Gastroesophageal sphincter (tissue), 4 donors: ENCODE results near the gene A2M. TPM values are rescaled to one million over a fixed set of nuclear protein-coding genes. Genes with fewer than 3 reads are reported as not detected.

Experiments used
- ATAC-seq: fragments of 150-250 bp; one replicate; pipeline ENCODE4 v1.9.1; 2016; ENCODE audit warnings: mild to moderate bottlenecking, moderate library complexity
- H3K27ac ChIP-seq, 4 donors: fragments of 200-600 bp; sonication (generic) in 3 of 4; 1 replicate in 3 of 4; 2 replicates in 1 of 4; pipeline ENCODE4 v1.5.1; 2016 to 2019
- H3K27me3 ChIP-seq: fragments of 200-600 bp; sonication (generic); one replicate; pipeline ENCODE4 v1.5.1; 2019
- H3K36me3 ChIP-seq, 2 donors: fragments of 200-600 bp; sonication (generic); one replicate each; pipeline ENCODE4 v1.5.1; 2019; ENCODE audit warnings: control low read depth in 1 of 2
- H3K4me1 ChIP-seq, 3 donors: fragments of 200-600 bp; sonication (generic); 1 replicate in 2 of 3; 2 replicates in 1 of 3; pipeline ENCODE4 v1.5.1; 2016 to 2019; ENCODE audit warnings: control low read depth in 2 of 3
- H3K4me3 ChIP-seq, 2 donors: fragments of 200-600 bp; sonication (generic); one replicate each; pipeline ENCODE4 v1.5.1; 2019; ENCODE audit warnings: mild to moderate bottlenecking in 1 of 2, moderate library complexity in 1 of 2
- H3K9me3 ChIP-seq, 3 donors: fragments of 200-600 bp; sonication (generic); one replicate each; pipeline ENCODE4 v1.5.1; 2017 to 2019; ENCODE audit warnings: control low read depth in 2 of 3
- EP300 ChIP-seq: sonication (generic); formaldehyde crosslinking; IDR thresholded peaks from one replicate; pipeline ENCODE4 v1.6.1; 2017; ENCODE audit warnings: antibody characterized with exemption, mild to moderate bottlenecking
- POLR2A ChIP-seq, 2 donors: fragments of 450-650 bp; IDR thresholded peaks; one replicate each; pipeline ENCODE4 v1.6.1; 2017; ENCODE audit warnings: antibody characterized with exemption in 2 of 2, mild to moderate bottlenecking in 2 of 2, moderate library complexity in 1 of 2
- POLR2AphosphoS5 ChIP-seq: sonication (generic); formaldehyde crosslinking; IDR thresholded peaks from one replicate; pipeline ENCODE4 v1.6.1; 2017; ENCODE audit warnings: antibody characterized with exemption
- WGBS, 2 donors: methylation state at CpG; one replicate each; pipeline ENCODE4 v1.1.5; 2018; ENCODE audit warnings: low coverage in 1 of 2; 5-methylcytosine and 5-hydroxymethylcytosine counted together
- total RNA-seq, 4 donors: library from RNA; depleted of rRNA; stranded (reverse); fragments of >200 nt; gene quantifications; one replicate each; pipeline ENCODE4 v1.1.0, GENCODE V29; 2016
- TF ChIP-seq, protein P1 (sequence below), 4 experiments: fragments of 200-600 bp in 2 of 4; fragments of 450-650 bp in 2 of 4; sonication (generic) in 1 of 4; IDR thresholded peaks; one replicate each; pipeline ENCODE4 v1.5.1; 2017 to 2019; ENCODE audit warnings: antibody characterized with exemption in 4 of 4, mild to moderate bottlenecking in 2 of 4, moderate library complexity in 2 of 4

The A2M gene
- total RNA-seq, 4 donors from 2014 or later: 268 to 632 (median 588) TPM

DNA sequence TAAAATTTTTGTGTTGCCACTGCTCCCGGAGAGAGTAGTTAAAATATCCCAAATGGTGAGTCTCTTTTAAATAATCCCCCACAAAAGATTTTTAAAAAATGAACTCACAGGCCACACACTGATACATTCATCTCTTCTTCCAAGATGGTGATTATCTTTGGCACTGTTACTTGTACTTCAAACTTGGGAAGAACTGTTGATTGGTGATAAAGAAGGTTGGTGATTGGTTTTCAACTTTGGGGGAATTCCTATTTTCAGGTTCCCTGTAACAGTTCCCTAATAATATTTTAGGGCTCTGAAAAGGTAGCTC lies 6.6 kb downstream of the A2M start:
- Histone ChIP-seq H3K27ac (no peak overlapping the region), H3K9me3 (no peaks in the 10 kb centered on the region), H3K4me3 (no peak overlapping the region), H3K4me1 (peaks cover 0 to 23% (median 0%) of the 10 kb centered on the region in 3 donors), H3K36me3 (peaks cover 10 to 93% of the 10 kb centered on the region in 2 donors), H3K27me3 (no peaks in the 10 kb centered on the region)
- 27 to 75% methylated on average over 1 of the region's 1 CpG for WGBS, 2 donors
- TF ChIP-seq, protein P1, sequence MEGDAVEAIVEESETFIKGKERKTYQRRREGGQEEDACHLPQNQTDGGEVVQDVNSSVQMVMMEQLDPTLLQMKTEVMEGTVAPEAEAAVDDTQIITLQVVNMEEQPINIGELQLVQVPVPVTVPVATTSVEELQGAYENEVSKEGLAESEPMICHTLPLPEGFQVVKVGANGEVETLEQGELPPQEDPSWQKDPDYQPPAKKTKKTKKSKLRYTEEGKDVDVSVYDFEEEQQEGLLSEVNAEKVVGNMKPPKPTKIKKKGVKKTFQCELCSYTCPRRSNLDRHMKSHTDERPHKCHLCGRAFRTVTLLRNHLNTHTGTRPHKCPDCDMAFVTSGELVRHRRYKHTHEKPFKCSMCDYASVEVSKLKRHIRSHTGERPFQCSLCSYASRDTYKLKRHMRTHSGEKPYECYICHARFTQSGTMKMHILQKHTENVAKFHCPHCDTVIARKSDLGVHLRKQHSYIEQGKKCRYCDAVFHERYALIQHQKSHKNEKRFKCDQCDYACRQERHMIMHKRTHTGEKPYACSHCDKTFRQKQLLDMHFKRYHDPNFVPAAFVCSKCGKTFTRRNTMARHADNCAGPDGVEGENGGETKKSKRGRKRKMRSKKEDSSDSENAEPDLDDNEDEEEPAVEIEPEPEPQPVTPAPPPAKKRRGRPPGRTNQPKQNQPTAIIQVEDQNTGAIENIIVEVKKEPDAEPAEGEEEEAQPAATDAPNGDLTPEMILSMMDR (IDR thresholded peaks at IDR 0.05): no peak
- TF ChIP-seq POLR2AphosphoS5 (no peak), EP300 (no peak), POLR2A (IDR thresholded peaks at IDR 0.05) (no peak)
- ATAC-seq: no peak

DNA sequence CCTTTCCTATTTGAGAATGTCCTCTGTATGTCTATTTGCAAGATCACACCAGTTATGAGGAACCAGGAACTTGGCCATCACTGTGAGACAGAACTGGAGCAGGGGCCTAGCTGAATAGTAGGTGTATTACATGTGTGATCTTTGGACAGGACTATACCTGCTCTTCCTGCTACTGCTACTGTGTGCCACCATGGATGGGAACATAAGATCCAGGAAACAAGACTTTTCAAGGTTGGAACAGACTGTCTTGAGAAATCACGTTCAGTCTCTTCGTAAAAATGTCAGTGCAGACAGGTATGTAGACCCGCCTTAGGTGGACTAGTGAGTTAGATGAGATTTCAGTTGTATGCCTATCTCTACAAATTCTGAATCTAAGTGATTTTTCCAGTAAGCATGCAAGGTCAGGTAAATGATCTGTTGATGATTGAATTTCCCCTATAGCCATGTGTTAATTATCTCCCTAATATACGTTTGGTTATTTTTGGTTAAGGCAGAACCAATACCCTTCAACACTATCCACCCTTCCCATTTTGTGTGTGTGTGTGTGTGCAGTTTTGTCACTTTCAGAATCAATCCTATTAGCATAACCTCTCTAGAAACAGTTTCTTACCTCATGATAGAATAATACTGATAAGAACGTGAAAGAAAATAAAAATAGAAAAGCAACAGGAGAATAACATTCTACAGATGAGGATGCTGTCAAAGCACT lies 7.1 kb downstream of the A2M start:
- H3K27me3 ChIP-seq: no peaks in the 10 kb centered on the region
- no peak overlapping the region for H3K4me3 ChIP-seq
- TF ChIP-seq, protein P1 (IDR thresholded peaks at IDR 0.05): no peak
- TF ChIP-seq EP300: no peak
- TF ChIP-seq POLR2AphosphoS5: no peak
- no peak for TF ChIP-seq POLR2A (IDR thresholded peaks at IDR 0.05)
- H3K36me3 ChIP-seq: peaks cover 13 to 98% of the 10 kb centered on the region in 2 donors
- 56 to 59% methylated on average over 5 of the region's 5 CpGs for WGBS, 2 donors
- H3K27ac ChIP-seq: no peak overlapping the region
- no peaks in the 10 kb centered on the region for H3K9me3 ChIP-seq
- ATAC-seq: no peak
- peaks cover 0 to 20% (median 0%) of the 10 kb centered on the region in 3 donors for H3K4me1 ChIP-seq

DNA sequence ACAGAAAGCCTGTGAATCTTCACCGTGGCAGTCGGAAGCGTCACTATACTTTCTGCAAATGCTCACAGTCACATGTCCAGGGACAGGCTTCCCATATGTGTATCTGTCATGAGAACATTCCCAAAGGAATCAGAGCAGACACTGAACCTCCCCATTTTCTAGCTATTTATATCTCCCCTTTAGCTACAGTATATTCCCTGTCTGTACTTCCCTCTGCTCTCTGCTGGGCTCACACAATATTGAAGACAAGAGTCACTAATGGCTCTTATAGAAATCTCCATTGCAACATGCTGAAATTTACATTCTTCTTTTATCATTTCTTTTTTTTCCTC lies 8.2 kb downstream of the A2M start:
- Histone ChIP-seq H3K36me3 (peaks cover 13 to 100% of the 10 kb centered on the region in 2 donors), H3K27ac (no peak overlapping the region), H3K9me3 (no peaks in the 10 kb centered on the region), H3K4me1 (peaks cover 0 to 8% (median 0%) of the 10 kb centered on the region in 3 donors), H3K27me3 (no peaks in the 10 kb centered on the region), H3K4me3 (no peak overlapping the region)
- TF ChIP-seq POLR2AphosphoS5: no peak
- TF ChIP-seq EP300: no peak
- ATAC-seq: no peak
- 92 to 94% methylated on average over 2 to 3 of the region's 3 CpGs for WGBS, 2 donors

DNA sequence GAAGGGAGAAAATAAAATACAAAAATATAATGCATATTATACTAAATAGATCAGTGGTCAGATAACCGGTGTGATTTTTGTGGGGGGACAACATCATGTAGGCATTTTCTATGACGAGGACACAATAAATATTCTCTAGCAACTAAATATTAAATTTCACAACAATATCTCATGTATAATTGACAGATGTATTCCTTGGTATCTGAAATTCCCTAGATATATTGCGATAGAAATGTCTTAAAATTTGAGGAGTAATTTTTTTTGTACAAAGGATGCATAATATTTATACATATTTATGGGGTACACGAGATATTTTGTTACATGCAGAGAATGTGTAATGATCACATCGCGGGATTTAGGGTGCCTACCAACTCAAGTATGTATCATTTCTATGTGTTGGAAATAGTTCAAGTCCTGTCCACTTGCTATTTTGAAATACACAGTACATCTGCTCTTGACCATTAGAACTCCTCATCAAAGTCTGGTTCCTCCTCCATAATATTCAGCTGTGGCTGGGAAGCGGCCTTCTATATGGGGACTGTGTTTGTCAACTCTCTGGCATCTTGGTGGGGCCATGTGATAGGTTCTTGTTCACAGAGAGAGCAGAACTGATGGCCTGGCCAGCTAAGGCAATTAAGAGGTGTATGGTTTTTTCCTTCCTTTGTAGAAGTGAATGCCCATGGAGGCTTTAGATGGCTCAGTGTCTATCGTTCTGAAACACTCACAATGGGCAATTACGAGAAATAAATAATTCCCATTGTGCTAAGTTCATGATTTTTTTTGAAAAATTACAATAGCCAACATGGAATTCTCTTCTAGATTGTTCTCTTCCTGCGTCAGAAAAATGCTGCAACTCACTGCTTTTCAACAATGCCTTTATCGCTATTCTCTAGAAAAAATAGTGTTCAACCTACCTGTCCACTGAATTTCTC lies 8.8 kb downstream of the A2M start:
- TF ChIP-seq POLR2A (IDR thresholded peaks at IDR 0.05) (no peak), POLR2AphosphoS5 (no peak), EP300 (no peak)
- TF ChIP-seq, protein P1 (IDR thresholded peaks at IDR 0.05): no peak
- Histone ChIP-seq H3K36me3 (peaks cover 13 to 100% of the 10 kb centered on the region in 2 donors), H3K27ac (no peak overlapping the region), H3K27me3 (no peaks in the 10 kb centered on the region), H3K9me3 (no peaks in the 10 kb centered on the region), H3K4me3 (no peak overlapping the region), H3K4me1 (peaks cover 0 to 2% (median 0%) of the 10 kb centered on the region in 3 donors)
- ATAC-seq: no peak
- WGBS, 2 donors: 89 to 93% methylated on average over 10 to 11 of the region's 11 CpGs

DNA sequence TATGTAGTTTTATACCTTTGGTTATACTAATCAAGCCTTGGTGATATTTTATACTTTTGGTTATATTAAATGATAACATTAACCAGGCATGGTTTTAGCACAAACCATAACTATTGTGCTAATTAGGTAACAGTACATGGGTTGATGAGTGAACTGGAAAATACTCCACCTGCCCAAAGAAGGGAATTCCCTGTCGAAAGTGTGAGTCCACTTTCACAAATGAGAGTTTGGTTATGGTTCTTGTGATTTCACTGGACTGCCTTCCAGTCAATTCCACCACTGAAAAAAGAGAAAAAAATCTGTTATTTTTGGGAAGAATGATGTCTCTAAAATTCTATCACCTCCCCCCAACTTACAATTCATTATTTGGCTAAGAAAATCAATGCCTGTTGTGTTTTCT lies 9.7 kb downstream of the A2M start:
- H3K4me1 ChIP-seq: no peaks in the 10 kb centered on the region
- WGBS, 2 donors: 89% methylated on average over 1 of the region's 1 CpG; no CpG with 5 or more reads in 1 of the 2 donors
- ATAC-seq: no peak
- no peaks in the 10 kb centered on the region for H3K9me3 ChIP-seq
- no peaks in the 10 kb centered on the region for H3K27me3 ChIP-seq
- H3K36me3 ChIP-seq: peaks cover 13 to 100% of the 10 kb centered on the region in 2 donors
- H3K4me3 ChIP-seq: no peak overlapping the region
- H3K27ac ChIP-seq: no peak overlapping the region
- TF ChIP-seq, protein P1 (IDR thresholded peaks at IDR 0.05): no peak
- no peak for TF ChIP-seq EP300
- no peak for TF ChIP-seq POLR2AphosphoS5
- no peak for TF ChIP-seq POLR2A (IDR thresholded peaks at IDR 0.05)
